Spleen (tissue), 11 donors: Measurements from ENCODE around the gene DNAH11. TPM values are rescaled to one million over a fixed set of nuclear protein-coding genes. Genes with fewer than 3 reads are reported as not detected.

ENCODE experiments used
- DNase-seq: peaks from one replicate; pipeline ENCODE4 v3.0.0-alpha.2; 2020
- H3K27ac ChIP-seq, 8 donors: fragments of 200-600 bp; sonication (generic) in 7 of 8; 1 replicate in 4 of 8; 2 replicates in 4 of 8; pipeline versions ENCODE4 v1.5.0 to v1.8.0; 2016 to 2021; ENCODE audit warnings: inconsistent platforms in 4 of 8, mild to moderate bottlenecking in 4 of 8, moderate library complexity in 1 of 8
- H3K27me3 ChIP-seq, 7 donors: fragments of 200-600 bp; sonication (generic) in 6 of 7; replicated peaks in 1 of 7; 1 replicate in 4 of 7; 2 replicates in 3 of 7; pipeline versions ENCODE4 v1.5.0 to v1.8.0; 2016 to 2021; ENCODE audit warnings: inconsistent platforms in 3 of 7, mild to moderate bottlenecking in 1 of 7
- H3K36me3 ChIP-seq, 6 donors: fragments of 200-600 bp; sonication (generic) in 5 of 6; 1 replicate in 4 of 6; 2 replicates in 2 of 6; pipeline versions ENCODE4 v1.5.0 to v1.8.0; 2016 to 2021; ENCODE audit warnings: inconsistent platforms in 2 of 6
- H3K4me1 ChIP-seq, 6 donors: fragments of 200-600 bp; sonication (generic) in 5 of 6; 1 replicate in 3 of 6; 2 replicates in 3 of 6; pipeline versions ENCODE4 v1.5.0 to v1.8.0; 2016 to 2021; ENCODE audit warnings: inconsistent platforms in 3 of 6
- H3K4me3 ChIP-seq, 8 donors: fragments of 200-600 bp; sonication (generic) in 7 of 8; 1 replicate in 4 of 8; 2 replicates in 4 of 8; pipeline versions ENCODE4 v1.5.0 to v1.8.0; 2016 to 2021; ENCODE audit warnings: inconsistent platforms in 4 of 8, mild to moderate bottlenecking in 4 of 8, moderate library complexity in 2 of 8
- H3K9me3 ChIP-seq, 8 donors: fragments of 200-600 bp; sonication (generic) in 7 of 8; 1 replicate in 4 of 8; 2 replicates in 4 of 8; pipeline versions ENCODE4 v1.5.0 to v1.8.0; 2016 to 2021; ENCODE audit warnings: inconsistent platforms in 4 of 8
- POLR2A ChIP-seq, 3 donors: fragments of 450-650 bp; IDR thresholded peaks; one replicate each; pipeline ENCODE4 v1.5.1; 2017; ENCODE audit warnings: antibody characterized with exemption in 3 of 3, mild to moderate bottlenecking in 1 of 3
- POLR2AphosphoS5 ChIP-seq, 3 donors: sonication (generic); formaldehyde crosslinking; IDR thresholded peaks; one replicate each; pipeline ENCODE4 v1.5.1; 2017; ENCODE audit warnings: antibody characterized with exemption in 3 of 3
- WGBS, 5 donors: extraction: QIAGEN DNeasy Blood & Tissue Kit in 3 of 5; methylation state at CpG; one replicate each; pipeline versions ENCODE4 v1.1.5 to v1.1.7; 2013 to 2018; 5-methylcytosine and 5-hydroxymethylcytosine counted together
- intact Hi-C: fragments of 100-400 bp; cut with DNase I; formaldehyde crosslinking; loops from one replicate; pipeline ENCODE4 v1.15.0; 2023; ENCODE audit warnings: low total_unique reads
- polyA plus RNA-seq, 3 donors: library from polyadenylated mRNA; stranded (reverse); fragments of 200-250 nt; gene quantifications; one replicate each; pipeline ENCODE4 v1.2.1, GENCODE V29; 2013
- total RNA-seq, 7 donors: library from RNA; depleted of rRNA in 3 of 7; stranded (reverse); fragments of >200 nt in 3 of 7; fragmentation: NEBNext Ultra II Directional in 4 of 7; extraction: Animal tissue kit (Norgen Biotek cat#: 25700) in 4 of 7; gene quantifications; one replicate each; pipeline versions ENCODE4 v1.1.0 to v1.2.1, GENCODE V29; 2016 to 2021
- TF ChIP-seq, protein P1 (sequence below), 11 experiments: fragments of 200-600 bp in 7 of 11; fragments of 450-650 bp in 4 of 11; sonication (generic) in 4 of 11; IDR thresholded peaks in 8 of 11; conservative IDR thresholded peaks in 3 of 11; 1 replicate in 7 of 11; 2 replicates in 4 of 11; pipeline versions ENCODE4 v1.4.0 to v1.8.0; 2016 to 2021; ENCODE audit warnings: antibody characterized with exemption in 11 of 11, inconsistent platforms in 4 of 11, mild to moderate bottlenecking in 1 of 11
- donor health status: healthy with polysubstance abuse.
- donor health status: DM: no; HTN: no; CAD: no; lungs with moderate emphysema.
- donor health status: DM: no; HTN: no; CAD: no.
- donor health status: Bipolar disorder and iron deficiency.
- donor health status: healthy.
- donor health status: DM: no; HTN: no; CAD: no.
- donor health status: DM: yes; HTN: yes; CAD: no.

Gene DNAH11
- total and polyA plus RNA-seq, 10 donors = 0.28 to 2.1 (median 0.88) TPM

DNA sequence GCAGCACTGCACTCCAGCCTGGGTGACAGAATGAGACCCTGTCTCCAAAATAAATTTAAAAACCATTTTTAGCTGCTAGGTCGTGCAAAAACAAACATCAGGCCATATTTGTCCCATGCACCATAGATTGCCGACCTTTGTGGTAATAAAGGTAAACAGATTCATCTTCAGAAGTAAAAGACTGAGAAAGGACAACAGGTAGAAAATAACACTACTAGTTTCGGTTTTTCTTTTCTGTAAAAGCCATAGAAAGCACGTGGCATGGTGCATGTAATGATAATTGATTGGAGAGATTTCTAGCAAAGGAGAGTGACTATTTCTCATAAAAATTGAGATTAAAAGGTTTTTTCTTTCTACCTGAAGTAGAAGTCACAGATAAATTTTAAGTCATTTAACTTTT is 93.9 kb downstream of the DNAH11 start:
- no peaks in the 10 kb centered on the region for H3K36me3 ChIP-seq

DNA sequence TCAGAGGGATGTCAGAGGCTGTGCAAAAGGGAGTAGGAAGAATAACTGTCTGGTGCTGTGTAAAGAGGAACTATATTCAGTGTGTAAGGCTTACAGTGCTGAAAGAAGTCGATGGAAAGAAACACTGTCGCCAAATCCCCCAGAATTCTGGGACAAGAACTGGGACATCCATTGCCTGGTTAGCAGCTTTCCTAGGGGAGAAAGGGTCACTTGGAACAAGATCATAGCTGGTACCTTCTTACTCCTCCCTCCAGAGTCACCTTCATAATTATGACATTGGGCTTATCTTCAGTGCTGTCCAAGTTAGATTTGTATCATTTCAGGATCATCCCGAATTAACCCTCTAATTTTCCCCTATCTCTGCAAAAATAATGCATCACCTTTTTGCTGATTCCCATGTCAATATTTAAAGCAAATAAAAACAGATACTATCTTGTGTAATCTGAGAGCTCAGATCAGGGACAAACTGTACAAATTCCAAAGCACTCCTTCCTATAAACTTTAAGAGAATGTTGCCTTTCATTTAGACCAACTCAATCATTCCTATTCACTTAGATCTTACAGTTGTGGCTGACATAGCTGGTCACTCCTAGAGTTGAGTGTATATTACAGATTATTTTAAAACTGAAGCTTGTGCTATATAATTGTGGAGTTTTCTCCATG is 96.5 kb downstream of the DNAH11 start:
- no peaks in the 10 kb centered on the region for H3K36me3 ChIP-seq
- 74 to 84% (median 79%) methylated on average over 3 of the region's 3 CpGs for WGBS, 5 donors
- intact Hi-C loops = no loop called here

More for the DNA sequence above, 93.9 kb downstream of the DNAH11 start:
- WGBS, 5 donors = 70 to 78% (median 75%) methylated on average over 4 of the region's 4 CpGs
- peaks cover 0 to 7% (median under 1%) of the 10 kb centered on the region in 8 donors for H3K9me3 ChIP-seq
- H3K4me1 ChIP-seq = no peaks in the 10 kb centered on the region
- no peak for DNase-seq
- H3K27me3 ChIP-seq = peaks cover 0 to 8% (median 0%) of the 10 kb centered on the region in 7 donors
- no peak overlapping the region for H3K27ac ChIP-seq
- no peak overlapping the region for H3K4me3 ChIP-seq
- TF ChIP-seq POLR2AphosphoS5 (IDR thresholded peaks at IDR 0.05) (no peak), POLR2A (IDR thresholded peaks at IDR 0.05) (no peak)
- TF ChIP-seq, protein P1, sequence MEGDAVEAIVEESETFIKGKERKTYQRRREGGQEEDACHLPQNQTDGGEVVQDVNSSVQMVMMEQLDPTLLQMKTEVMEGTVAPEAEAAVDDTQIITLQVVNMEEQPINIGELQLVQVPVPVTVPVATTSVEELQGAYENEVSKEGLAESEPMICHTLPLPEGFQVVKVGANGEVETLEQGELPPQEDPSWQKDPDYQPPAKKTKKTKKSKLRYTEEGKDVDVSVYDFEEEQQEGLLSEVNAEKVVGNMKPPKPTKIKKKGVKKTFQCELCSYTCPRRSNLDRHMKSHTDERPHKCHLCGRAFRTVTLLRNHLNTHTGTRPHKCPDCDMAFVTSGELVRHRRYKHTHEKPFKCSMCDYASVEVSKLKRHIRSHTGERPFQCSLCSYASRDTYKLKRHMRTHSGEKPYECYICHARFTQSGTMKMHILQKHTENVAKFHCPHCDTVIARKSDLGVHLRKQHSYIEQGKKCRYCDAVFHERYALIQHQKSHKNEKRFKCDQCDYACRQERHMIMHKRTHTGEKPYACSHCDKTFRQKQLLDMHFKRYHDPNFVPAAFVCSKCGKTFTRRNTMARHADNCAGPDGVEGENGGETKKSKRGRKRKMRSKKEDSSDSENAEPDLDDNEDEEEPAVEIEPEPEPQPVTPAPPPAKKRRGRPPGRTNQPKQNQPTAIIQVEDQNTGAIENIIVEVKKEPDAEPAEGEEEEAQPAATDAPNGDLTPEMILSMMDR (IDR thresholded peaks at IDR 0.05 in 8 of 11, conservative IDR thresholded peaks at IDR 0.05 in 3 of 11) = no peak
- intact Hi-C loops = no loop called here

DNA sequence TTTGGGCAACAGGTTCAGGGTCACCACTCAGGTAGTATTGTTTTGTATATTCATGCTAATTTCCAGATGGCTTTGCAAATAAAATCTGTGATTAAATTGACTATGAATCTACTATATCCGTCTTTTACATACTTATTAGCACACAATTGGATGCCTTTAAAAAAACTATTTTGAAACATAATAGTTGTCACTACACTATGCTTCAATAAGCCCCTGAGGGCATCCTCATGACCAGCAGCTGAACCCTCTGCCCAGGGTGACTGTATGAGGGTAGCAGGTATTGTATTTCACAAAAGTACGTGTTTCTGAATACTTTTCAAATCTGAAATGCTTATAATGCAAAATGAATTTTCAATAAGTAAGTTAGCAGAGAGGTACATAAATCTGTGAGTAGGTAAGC is 97.3 kb downstream of the DNAH11 start:
- no peak for TF ChIP-seq POLR2AphosphoS5 (IDR thresholded peaks at IDR 0.05)
- TF ChIP-seq, protein P1 (IDR thresholded peaks at IDR 0.05 in 8 of 11, conservative IDR thresholded peaks at IDR 0.05 in 3 of 11) = no peak
- WGBS, 5 donors = 59 to 90% (median 81%) methylated on average over 2 of the region's 2 CpGs

More for the DNA sequence above, 96.5 kb downstream of the DNAH11 start:
- no peak overlapping the region for H3K27ac ChIP-seq
- DNase-seq = no peak
- H3K9me3 ChIP-seq = no peaks in the 10 kb centered on the region
- TF ChIP-seq POLR2AphosphoS5 (IDR thresholded peaks at IDR 0.05) (no peak), POLR2A (IDR thresholded peaks at IDR 0.05) (no peak)
- TF ChIP-seq, protein P1 (IDR thresholded peaks at IDR 0.05 in 8 of 11, conservative IDR thresholded peaks at IDR 0.05 in 3 of 11) = no peak
- H3K27me3 ChIP-seq = peaks cover 0 to 13% (median 0%) of the 10 kb centered on the region in 7 donors
- H3K4me3 ChIP-seq = no peak overlapping the region
- H3K4me1 ChIP-seq = no peaks in the 10 kb centered on the region

DNA sequence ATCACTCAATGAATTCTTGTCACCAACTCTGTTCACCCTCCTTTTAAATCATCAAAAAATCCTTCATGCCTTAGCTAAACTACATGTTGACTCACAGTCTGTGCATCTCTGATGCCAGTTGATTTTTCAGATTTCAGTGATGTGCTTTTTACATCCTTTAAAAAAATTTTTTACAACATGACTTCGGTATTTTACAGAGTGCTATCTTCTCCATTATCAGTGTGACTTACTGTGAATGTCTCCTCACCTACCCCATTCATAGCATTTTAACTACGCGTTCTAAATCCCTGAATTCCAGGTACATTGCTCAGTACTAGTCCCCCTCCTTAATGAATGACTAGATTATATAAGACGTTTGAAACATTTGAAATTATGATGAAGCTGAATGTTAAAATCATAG is 98.7 kb downstream of the DNAH11 start:
- WGBS, 5 donors = 79 to 88% (median 85%) methylated on average over 4 of the region's 4 CpGs
- TF ChIP-seq, protein P1 (IDR thresholded peaks at IDR 0.05 in 8 of 11, conservative IDR thresholded peaks at IDR 0.05 in 3 of 11) = no peak
- TF ChIP-seq POLR2AphosphoS5 (IDR thresholded peaks at IDR 0.05) (no peak), POLR2A (IDR thresholded peaks at IDR 0.05) (no peak)
- no peak for DNase-seq
- H3K36me3 ChIP-seq = no peaks in the 10 kb centered on the region
- no peaks in the 10 kb centered on the region for H3K9me3 ChIP-seq
- H3K27me3 ChIP-seq = peaks cover 0 to 13% (median 0%) of the 10 kb centered on the region in 7 donors
- H3K27ac ChIP-seq = no peak overlapping the region
- no peak overlapping the region for H3K4me3 ChIP-seq
- no peaks in the 10 kb centered on the region for H3K4me1 ChIP-seq
- intact Hi-C loops = no loop called here

More for the DNA sequence above, 97.3 kb downstream of the DNAH11 start:
- Histone ChIP-seq H3K4me1 (no peaks in the 10 kb centered on the region), H3K27me3 (peaks cover 0 to 13% (median 0%) of the 10 kb centered on the region in 7 donors), H3K27ac (no peak overlapping the region), H3K9me3 (no peaks in the 10 kb centered on the region), H3K4me3 (no peak overlapping the region), H3K36me3 (no peaks in the 10 kb centered on the region)
- no peak for DNase-seq
- intact Hi-C loops = no loop called here
